ENCODE measurements around the gene LRP1B.

GRCh38 chr2:140454717-140455116 is 1676.1 kb downstream of the LRP1B start:
- no peak for TF ChIP-seq REST (IDR thresholded peaks at IDR 0.05; ENCODE audit: low read depth)
- no peak for TF ChIP-seq CEBPB (IDR thresholded peaks at IDR 0.05)
- TF ChIP-seq EP300 (IDR thresholded peaks at IDR 0.05; ENCODE audit: borderline replicate concordance) = no peak

Data from Ishikawa (cell line).